ENCODE results near the gene CBX1. TPM values are rescaled to one million over a fixed set of nuclear protein-coding genes. Genes with fewer than 3 reads are reported as not detected.

CBX1 gene
- total and polyA plus RNA-seq, 2 of the 13 experiments (the other 11 are each of a cell fraction or from before 2014, with no cell fraction given): 17.8 to 108 TPM

DNA sequence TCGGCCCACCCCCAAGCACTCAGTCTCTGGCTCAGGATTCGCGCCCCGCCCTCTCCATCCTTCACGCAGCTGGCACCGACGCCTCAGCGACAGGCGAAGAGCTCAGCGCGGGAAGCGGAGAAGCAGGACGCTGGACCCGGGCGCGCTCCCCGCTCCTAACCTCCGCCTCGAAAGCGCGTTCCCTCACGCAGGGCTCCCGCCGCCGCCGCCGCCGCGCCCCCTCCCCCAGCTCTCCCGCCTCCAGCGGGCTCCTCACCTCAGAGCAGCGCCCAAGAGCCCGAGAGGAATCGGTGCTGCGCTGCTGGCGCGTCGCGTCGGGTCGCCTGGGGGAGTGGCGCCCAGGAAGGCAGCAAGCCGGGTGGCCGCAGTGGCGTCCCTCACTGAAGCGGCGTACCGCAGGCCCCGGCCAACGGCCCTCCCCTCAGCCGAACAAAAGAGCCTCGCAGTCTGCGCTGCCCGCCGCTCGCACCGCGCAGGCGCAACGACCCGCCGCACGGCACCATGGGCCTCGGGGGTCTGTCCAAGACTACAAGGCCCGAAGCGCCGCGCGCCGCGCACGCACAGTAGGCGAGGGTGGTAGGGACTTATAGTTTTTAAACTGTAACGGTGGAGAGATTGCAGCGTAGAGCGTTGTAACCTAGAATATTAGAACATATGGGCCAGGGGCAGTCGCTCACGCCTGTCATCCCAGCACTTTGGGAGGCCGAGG is at the start of gene CBX1 (continued):
- TF ChIP-seq RFXAP (CRISPR knock-in tag; IDR thresholded peaks at IDR 0.05; ENCODE audit: borderline replicate concordance): no peak; the same call in none of the 2 replicates
- TF ChIP-seq ZNF136 (CRISPR knock-in tag; IDR thresholded peaks at IDR 0.05; ENCODE audit: low read depth): no peak; the same call in none of the 2 replicates
- TF ChIP-seq SMAD3 (CRISPR knock-in tag; IDR thresholded peaks at IDR 0.05): no peak; the same call in 1 of the 2 replicates
- no peak; the same call in none of the 2 replicates for TF ChIP-seq ZIK1 (CRISPR knock-in tag; IDR thresholded peaks at IDR 0.05; ENCODE audit: borderline replicate concordance, low read depth)
- TF ChIP-seq CBX5 (CRISPR knock-in tag; IDR thresholded peaks at IDR 0.05; ENCODE audit: borderline replicate concordance): peak; percentile 96
- no peak; the same call in 1 of the 2 replicates for TF ChIP-seq JUNB (CRISPR knock-in tag; IDR thresholded peaks at IDR 0.05; ENCODE audit: borderline replicate concordance)
- no peak for TF ChIP-seq ATF7 (IDR thresholded peaks at IDR 0.05)
- peak; percentile 22; the same call in 1 of the 2 replicates for TF ChIP-seq ATF7 (CRISPR knock-in tag; IDR thresholded peaks at IDR 0.05)
- TF ChIP-seq, protein P1, sequence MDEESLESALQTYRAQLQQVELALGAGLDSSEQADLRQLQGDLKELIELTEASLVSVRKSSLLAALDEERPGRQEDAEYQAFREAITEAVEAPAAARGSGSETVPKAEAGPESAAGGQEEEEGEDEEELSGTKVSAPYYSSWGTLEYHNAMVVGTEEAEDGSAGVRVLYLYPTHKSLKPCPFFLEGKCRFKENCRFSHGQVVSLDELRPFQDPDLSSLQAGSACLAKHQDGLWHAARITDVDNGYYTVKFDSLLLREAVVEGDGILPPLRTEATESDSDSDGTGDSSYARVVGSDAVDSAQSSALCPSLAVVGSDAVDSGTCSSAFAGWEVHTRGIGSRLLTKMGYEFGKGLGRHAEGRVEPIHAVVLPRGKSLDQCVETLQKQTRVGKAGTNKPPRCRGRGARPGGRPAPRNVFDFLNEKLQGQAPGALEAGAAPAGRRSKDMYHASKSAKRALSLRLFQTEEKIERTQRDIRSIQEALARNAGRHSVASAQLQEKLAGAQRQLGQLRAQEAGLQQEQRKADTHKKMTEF (CRISPR knock-in tag; IDR thresholded peaks at IDR 0.05): peak; percentile 98; the same call in 1 of the 2 replicates
- 0 out of 2 replicates have a peak, but pooled peaks have one; percentile 63 for TF ChIP-seq MAZ (IDR thresholded peaks at IDR 0.05; ENCODE audit: borderline replicate concordance, low read depth, low read length)
- peak; percentile 97 for TF ChIP-seq MAZ (CRISPR knock-in tag; IDR thresholded peaks at IDR 0.05; ENCODE audit: low read depth)
- peak; percentile 19 for TF ChIP-seq BCL6 (CRISPR knock-in tag; IDR thresholded peaks at IDR 0.05)
- TF ChIP-seq, protein P2, sequence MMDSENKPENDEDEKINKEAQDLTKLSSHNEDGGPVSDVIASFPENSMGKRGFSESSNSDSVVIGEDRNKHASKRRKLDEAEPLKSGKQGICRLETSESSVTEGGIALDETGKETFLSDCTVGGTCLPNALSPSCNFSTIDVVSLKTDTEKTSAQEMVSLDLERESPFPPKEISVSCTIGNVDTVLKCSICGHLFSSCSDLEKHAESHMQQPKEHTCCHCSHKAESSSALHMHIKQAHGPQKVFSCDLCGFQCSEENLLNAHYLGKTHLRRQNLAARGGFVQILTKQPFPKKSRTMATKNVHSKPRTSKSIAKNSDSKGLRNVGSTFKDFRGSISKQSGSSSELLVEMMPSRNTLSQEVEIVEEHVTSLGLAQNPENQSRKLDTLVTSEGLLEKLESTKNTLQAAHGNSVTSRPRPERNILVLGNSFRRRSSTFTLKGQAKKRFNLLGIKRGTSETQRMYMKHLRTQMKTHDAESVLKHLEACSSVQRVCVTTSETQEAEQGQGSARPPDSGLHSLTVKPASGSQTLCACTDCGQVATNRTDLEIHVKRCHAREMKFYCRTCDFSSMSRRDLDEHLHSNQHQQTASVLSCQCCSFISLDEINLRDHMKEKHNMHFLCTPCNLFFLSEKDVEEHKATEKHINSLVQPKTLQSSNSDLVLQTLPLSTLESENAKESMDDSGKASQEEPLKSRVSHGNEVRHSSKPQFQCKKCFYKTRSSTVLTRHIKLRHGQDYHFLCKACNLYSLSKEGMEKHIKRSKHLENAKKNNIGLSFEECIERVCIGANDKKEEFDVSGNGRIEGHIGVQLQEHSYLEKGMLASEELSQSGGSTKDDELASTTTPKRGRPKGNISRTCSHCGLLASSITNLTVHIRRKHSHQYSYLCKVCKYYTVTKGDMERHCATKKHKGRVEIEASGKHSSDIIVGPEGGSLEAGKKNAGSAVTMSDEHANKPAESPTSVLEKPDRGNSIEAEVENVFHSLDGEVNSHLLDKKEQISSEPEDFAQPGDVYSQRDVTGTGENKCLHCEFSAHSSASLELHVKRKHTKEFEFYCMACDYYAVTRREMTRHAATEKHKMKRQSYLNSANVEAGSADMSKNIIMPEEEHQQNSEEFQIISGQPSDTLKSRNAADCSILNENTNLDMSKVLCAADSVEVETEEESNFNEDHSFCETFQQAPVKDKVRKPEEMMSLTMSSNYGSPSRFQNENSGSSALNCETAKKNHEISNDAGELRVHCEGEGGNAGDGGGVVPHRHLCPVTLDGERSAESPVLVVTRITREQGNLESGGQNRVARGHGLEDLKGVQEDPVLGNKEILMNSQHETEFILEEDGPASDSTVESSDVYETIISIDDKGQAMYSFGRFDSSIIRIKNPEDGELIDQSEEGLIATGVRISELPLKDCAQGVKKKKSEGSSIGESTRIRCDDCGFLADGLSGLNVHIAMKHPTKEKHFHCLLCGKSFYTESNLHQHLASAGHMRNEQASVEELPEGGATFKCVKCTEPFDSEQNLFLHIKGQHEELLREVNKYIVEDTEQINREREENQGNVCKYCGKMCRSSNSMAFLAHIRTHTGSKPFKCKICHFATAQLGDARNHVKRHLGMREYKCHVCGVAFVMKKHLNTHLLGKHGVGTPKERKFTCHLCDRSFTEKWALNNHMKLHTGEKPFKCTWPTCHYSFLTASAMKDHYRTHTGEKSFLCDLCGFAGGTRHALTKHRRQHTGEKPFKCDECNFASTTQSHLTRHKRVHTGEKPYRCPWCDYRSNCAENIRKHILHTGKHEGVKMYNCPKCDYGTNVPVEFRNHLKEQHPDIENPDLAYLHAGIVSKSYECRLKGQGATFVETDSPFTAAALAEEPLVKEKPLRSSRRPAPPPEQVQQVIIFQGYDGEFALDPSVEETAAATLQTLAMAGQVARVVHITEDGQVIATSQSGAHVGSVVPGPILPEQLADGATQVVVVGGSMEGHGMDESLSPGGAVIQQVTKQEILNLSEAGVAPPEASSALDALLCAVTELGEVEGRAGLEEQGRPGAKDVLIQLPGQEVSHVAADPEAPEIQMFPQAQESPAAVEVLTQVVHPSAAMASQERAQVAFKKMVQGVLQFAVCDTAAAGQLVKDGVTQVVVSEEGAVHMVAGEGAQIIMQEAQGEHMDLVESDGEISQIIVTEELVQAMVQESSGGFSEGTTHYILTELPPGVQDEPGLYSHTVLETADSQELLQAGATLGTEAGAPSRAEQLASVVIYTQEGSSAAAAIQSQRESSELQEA (CRISPR knock-in tag; IDR thresholded peaks at IDR 0.05; ENCODE audit: not compliant biosample characterization): peak; percentile 87
- TF ChIP-seq RFXANK (CRISPR knock-in tag; IDR thresholded peaks at IDR 0.05): no peak
- no peak for TF ChIP-seq RFX1 (IDR thresholded peaks at IDR 0.05)
